Hepatic stellate cell (primary cell): ENCODE results near the gene TMTC1.
"Not testable (repeated sequence)": the region's sequence is repeated elsewhere in the genome, so short reads cannot be mapped to it uniquely, and the experiment has no call there.

Experiments used
- DNase-seq: peaks from one replicate; pipeline ENCODE4 v3.0.0; 2011; ENCODE audit warnings: low spot score

TMTC1 gene

GRCh38 chr12:29665107-29665506 lies 118.6 kb downstream of the TMTC1 start:
- DNase-seq: no peak

DNA sequence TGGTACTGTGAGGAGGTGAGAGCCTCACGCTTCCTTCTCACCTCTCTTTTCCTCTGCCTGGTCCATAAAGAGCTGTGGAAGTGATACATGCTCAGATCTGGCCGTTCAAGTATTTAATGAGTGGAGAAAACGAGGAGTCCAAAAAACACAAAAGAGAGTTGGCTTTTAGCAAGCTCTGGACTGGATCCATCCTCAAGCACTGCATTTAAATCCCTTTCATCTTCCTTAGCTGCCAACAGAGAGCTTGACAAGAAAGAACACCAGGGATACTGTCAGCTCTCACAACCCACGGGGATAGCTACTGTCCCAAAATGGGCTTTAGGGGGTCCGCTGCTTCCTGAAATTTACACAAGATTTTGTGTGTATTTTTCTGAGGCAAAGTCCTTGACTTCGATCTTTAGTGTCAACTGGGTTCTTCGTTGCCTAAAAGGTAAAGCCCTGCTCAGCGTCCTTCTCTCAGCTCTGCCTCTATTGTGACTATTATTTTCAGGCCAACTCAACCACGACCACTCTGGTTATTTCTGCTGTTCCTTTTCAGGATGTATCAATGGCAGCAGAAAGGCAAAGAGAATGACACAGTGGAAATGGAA lies 120.9 kb downstream of the TMTC1 start:
- DNase-seq: no peak

DNA sequence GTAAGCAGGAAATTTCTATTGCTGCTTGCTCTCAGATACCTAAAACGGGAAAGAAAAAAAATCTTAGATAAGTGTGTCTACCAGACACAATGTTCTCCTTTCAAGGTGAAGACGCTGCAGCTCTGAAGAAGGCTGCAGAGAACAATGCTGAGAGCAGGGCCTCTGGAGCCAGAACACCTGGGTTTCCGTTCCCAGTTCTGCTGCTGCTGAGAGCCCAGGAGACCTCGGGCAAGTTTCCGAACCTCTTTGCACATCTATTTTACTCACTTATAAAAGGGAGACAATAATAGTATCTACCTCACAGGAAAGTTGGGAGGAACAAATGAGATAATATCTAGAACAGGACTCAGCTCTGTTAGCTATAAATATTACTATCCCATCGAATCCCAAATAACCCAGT lies 122.9 kb downstream of the TMTC1 start:
- no peak for DNase-seq

- no peak for DNase-seq
Measured at GRCh38 chr12:29656762-29657538, 126.8 kb downstream of the TMTC1 start.

DNA sequence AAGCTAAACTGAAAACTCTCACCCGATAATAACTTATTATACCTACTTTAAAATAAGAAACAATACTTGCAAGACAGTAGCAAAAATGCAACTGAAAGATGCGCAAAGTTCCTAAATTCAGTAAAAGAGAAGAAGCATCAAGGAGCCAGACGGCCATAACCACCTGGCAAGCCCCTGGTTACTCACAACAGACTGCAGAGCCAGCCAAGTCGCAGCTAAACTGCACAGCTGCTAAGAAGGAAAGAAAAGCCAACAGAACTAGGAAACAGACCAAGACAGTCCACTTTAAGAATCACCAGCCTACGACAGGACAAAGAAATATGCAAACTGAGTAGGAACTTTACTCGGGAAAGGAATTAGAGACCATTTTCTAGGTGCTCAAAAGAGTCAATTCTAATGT lies 127.9 kb downstream of the TMTC1 start:
- no peak for DNase-seq

DNA sequence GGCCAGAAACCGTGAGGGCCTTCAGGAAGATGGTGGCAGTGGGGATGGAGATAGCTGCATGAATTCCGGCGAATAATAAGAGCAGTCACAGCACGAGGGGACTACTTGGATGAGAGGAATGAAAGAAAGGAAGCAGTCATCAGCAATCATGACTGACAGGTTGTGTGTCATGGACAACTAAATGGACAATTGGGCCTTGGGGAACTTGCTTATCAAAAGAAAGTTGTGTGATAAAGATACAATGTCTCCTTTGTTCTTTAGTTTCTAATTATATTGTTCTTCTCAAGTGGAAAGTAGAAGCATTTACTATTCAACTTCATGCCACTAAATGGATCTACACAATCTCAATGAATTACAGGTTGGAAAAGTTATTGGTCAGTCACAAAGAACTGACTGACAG lies 130.5 kb downstream of the TMTC1 start:
- no peak for DNase-seq

DNA sequence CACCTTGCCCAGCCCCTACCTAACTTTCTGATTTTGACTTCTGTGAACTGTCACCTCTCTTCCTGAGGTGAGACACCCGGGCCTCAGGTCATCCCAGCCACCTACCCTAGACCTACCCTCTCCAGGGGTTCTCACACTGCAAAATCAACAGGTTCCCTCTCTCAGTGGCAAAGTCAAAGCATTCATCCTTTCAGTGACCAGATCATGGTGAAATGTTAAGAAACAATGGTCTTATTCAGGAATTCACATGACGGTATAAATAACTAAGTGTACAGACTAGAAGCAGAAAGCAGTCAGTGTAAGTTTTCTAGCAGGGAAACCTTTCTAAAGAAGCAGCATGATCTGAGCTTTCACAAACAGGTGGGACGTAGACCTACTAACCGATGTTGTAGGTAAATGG lies 133.4 kb downstream of the TMTC1 start:
- DNase-seq: no peak

- DNase-seq: no peak
Measured at GRCh38 chr12:29649722-29650121, 134.0 kb downstream of the TMTC1 start.

DNA sequence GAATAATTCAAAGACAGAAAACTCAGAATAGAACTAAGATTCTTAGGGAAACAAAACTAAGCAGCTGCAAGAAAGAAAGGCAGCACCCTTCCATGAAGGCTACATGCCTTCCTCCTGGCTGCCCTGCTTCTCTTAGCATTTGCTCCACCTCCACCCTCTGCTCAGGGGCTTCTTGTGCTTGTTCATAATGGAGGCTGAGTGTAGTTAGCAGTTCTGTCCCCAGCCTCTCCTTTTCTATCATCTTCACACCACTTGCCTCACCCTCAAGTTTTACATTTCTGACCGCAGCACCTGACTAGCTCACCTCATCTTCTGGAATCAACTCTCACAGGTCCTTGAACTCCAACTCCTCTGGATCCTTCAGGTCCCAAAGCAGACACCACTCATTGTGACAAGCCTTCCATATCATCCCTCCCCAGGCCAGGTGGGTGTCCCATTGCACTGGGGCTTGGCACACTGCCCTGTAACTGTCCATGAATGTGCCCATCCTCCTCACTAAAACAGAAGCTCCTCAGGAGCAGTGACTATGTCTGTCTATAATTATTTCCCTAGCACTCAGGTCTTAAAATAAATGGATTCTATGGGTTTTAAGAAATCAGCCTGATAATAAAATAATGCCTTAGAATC lies 139.1 kb downstream of the TMTC1 start:
- DNase-seq: no peak

DNA sequence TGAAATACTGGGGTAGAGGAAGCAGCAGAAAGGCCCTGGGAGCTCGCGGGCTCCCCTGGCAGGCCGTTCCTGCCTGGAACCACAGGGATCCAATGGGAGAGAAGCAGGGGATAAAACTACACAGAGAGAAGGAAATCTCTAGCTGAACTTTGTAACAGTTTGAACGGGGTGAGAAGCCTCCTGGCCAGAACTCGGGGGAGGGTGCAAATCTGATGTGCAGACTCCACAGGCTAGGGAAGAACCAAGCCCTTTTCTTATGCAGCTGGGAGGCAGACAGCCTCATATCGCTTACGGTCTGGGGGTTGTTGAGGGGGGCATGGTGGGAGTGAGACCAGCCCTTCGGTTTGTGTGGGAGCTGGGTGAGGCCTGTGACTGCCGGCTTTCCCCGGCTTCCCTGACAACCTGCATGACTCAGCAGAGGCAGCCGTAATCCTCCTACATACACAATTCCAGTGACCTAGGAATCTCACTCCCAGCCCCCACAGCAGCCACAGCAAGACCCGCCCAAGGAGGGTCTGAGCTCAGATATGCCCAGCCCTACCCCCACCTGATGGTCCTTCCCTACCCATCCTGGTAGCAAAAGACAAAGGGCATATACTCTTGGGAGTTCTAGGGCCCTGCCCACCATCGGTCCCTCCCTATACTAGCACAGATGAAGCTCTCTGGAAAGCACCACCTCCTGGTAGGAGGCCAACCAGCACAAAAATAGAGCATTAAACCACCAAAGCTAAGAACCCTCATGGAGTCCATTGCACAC lies 143.0 kb downstream of the TMTC1 start:
- peak; percentile 9 for DNase-seq

DNA sequence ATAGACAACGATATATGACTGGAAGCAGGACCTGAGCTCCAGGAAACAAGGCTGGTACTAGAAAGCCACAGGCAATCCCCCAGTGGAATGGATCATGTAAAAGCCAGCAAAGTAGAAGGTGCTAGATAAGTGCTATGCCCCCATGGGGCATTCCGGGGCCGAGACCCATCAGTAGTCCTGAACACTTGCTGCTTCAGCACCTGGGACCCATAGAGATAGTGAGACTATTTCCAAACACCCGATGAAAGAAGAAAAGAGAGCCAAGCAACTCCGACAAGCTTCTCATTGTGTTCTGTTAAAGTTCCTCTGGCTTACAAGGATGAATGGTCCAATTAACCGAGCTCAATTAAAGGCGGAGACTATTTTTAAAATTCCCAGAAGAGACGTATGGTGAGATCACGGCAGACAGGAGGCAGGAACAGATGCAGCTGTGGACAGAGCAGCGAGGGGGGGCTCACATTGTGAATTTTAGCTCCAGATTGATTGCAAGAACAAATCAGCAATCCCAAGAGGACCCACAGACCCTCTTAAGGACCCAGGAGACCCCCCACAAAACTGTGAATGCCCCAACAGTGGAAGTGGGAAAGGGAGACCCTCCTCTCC lies 143.7 kb downstream of the TMTC1 start:
- DNase-seq: no peak

GRCh38 chr12:29638528-29638927 lies 145.2 kb downstream of the TMTC1 start:
- DNase-seq: no peak

GRCh38 chr12:29634057-29634456 lies 149.7 kb downstream of the TMTC1 start:
- DNase-seq: peak; percentile 16

- not testable (repeated sequence) for DNase-seq
Measured at GRCh38 chr12:29630164-29630563, 153.6 kb downstream of the TMTC1 start.

- DNase-seq: no peak
Measured at GRCh38 chr12:29627221-29627620, 156.5 kb downstream of the TMTC1 start.

DNA sequence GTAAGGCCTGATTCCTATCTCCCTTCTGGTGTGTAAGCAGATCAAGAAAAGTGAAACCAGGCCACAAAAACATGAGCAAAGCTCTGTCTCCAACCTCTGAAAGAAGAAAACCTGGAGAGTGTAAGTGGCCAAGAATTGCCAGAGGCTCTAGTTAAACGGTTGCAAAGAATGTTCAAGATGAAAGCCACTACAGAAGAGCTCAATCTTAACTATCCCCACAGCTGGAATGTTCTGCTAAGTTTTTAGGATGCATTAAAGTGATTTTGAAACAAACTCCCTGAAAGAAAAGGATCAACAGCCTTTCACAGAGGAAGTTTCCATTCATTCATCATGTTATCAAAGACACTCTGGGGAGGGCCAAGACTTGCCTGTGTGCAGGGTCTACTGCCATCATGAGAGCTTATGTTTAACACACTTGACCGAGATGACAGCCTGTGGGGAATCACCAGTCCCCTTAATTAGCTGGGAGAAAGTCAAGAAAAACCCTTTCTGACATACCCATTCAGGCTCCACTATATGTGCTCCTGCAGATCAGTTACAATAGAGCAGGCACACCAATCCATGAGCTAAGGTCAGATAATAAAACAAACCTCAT lies 158.3 kb downstream of the TMTC1 start:
- no peak for DNase-seq

- DNase-seq: no peak
Measured at GRCh38 chr12:29622251-29622650, 161.5 kb downstream of the TMTC1 start.

- DNase-seq: no peak
Measured at GRCh38 chr12:29620030-29620429, 163.7 kb downstream of the TMTC1 start.

DNA sequence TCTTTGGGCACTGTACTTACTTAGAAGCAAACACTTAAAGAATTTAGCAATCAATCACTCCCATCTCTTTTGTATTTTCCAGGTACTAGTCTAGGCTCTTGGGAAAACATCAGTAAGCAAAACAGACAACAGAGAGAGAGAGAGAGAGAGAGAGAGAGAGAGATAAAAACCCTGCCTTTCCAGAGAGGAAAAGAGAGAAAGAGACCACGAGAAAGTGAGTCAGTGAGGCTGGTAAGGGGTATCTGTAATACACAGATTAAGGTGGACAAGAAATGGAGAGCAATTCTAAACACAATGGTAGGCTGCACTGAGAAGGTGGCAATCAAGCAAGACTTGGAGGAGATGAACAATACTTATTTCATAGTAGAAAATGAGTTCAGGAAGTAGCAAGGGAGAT lies 166.3 kb downstream of the TMTC1 start:
- DNase-seq: no peak

- DNase-seq: peak; percentile 23
Measured at GRCh38 chr12:29616664-29617406, 166.9 kb downstream of the TMTC1 start.

DNA sequence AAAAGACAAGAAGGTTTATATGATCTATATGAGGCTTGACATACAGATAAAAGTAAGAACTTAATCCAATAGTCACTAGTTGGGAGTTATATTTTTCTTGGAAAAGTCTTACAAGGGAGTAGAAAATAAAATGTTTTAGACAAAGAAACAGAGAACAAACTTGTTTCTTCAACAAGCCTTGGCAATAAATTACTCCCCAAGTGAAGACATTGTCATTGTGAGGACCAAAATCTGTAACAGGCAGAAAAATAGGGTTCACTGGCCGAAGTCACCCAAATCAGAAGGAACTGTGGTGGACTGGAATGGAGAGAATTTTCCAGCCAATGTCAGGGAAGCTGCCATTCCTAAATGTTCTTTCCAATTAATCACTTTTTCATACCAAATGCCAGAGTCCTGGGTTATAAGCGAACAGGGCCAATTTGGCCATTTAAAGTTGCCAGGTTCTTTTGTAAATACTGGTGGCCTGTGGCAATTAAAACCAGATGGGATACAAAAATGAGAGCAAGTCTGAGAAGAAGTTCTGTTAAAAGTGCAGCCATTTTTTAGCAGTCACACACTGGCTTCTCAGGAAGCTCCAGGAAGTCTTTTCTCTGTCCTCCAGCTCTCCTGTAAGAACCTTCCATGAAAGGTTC lies 168.9 kb downstream of the TMTC1 start:
- DNase-seq: no peak
